HepG2 (cell line): Measurements from ENCODE around the gene IL1A. TPM values are rescaled to one million over a fixed set of nuclear protein-coding genes. Genes with fewer than 3 reads are reported as not detected.

ENCODE experiments used
- ATAC-seq: fragments of 200-7000 bp; cut with Tn5 transposase; 3 replicates; pipeline ENCODE4 v1.9.1; 2020; ENCODE audit warnings: mild to moderate bottlenecking, moderate library complexity
- BruUV-seq: library from RNA; stranded (reverse); fragments of 400-500 nt; replicated peaks from 2 replicates; lab custom pipeline; 2021; lab: Mats Ljungman, UMichigan
- CTCF ChIA-PET: fragments of 300-600 bp; formaldehyde crosslinking; extraction: SDS; loops from one replicate; lab custom pipeline; 2021; ENCODE audit warnings: low total read pairs, inconsistent platforms, low intra/inter-chr PET ratio; lab: Yijun Ruan, JAX
- POLR2A ChIA-PET: fragments of 350-600 bp; sonication (Branson Sonifier 250); formaldehyde crosslinking; loops from one replicate; lab custom pipeline; 2020; ENCODE audit warnings: antibody characterized with exemption, inconsistent platforms; lab: Yijun Ruan, JAX
- DNase-seq: peaks from one replicate; pipeline ENCODE4 v3.0.0-alpha.2; 2015; ENCODE audit warnings: low spot score
- FAIRE-seq: peaks from 3 replicates; lab custom pipeline; 2011; peaks lifted over from hg19 to GRCh38; lab: Jason Lieb, UNC
- H2AFZ ChIP-seq: one replicate; pipeline ENCODE4 v1.6.1; 2011; ENCODE audit warnings: low read length, inconsistent platforms
- H3K27ac ChIP-seq: fragments of 300-600 bp; 3 replicates; pipeline ENCODE4 v1.8.0; 2011; ENCODE audit warnings: mixed run types, mild to moderate bottlenecking, mixed read lengths, low read length, inconsistent platforms; ENCODE audit not compliant: insufficient read depth; ENCODE audit errors: extremely low read length
- H3K27me3 ChIP-seq, 2 experiments: fragments of 200-600 bp in 1 of 2; 2 replicates in 1 of 2; 3 replicates in 1 of 2; pipeline versions ENCODE4 v1.6.0 to v1.8.0; 2011; ENCODE audit warnings: low read length in 2 of 2, mild to moderate bottlenecking in 2 of 2, moderate library complexity in 2 of 2, inconsistent platforms in 1 of 2; ENCODE audit not compliant: insufficient read depth in 2 of 2, control insufficient read depth in 1 of 2
- H3K36me3 ChIP-seq, 2 experiments: fragments of 200-600 bp in 1 of 2; replicated peaks in 1 of 2; 2 replicates in 1 of 2; 3 replicates in 1 of 2; pipeline versions ENCODE4 v1.5.1 to v1.8.0; 2011; ENCODE audit warnings: low read length in 2 of 2, inconsistent platforms in 1 of 2; ENCODE audit not compliant: insufficient read depth in 2 of 2, control insufficient read depth in 1 of 2
- H3K4me1 ChIP-seq: 2 replicates; pipeline ENCODE4 v1.5.1; 2012; ENCODE audit warnings: low read length, inconsistent platforms; ENCODE audit not compliant: insufficient read depth
- H3K4me2 ChIP-seq: 2 replicates; pipeline ENCODE4 v1.6.0; 2011; ENCODE audit warnings: low read depth, low read length, inconsistent platforms
- H3K4me3 ChIP-seq, 3 experiments: fragments of 200-600 bp in 1 of 3; sonication (generic), shearing (Covaris generic) in 1 of 3; replicated peaks in 1 of 3; 2 replicates each; pipeline ENCODE4 v1.5.1; 2011 to 2016; ENCODE audit warnings: low read length in 3 of 3, inconsistent platforms in 2 of 3, low read depth in 2 of 3, mild to moderate bottlenecking in 2 of 3, control low read depth in 1 of 3, mixed read lengths in 1 of 3; ENCODE audit not compliant: insufficient read depth in 1 of 3
- H3K79me2 ChIP-seq: one replicate; pipeline ENCODE4 v1.6.1; 2011; ENCODE audit warnings: low read length, inconsistent platforms; ENCODE audit not compliant: insufficient read depth
- H3K9ac ChIP-seq: 2 replicates; pipeline ENCODE4 v1.6.0; 2011; ENCODE audit warnings: mild to moderate bottlenecking, low read depth, low read length, inconsistent platforms; ENCODE audit not compliant: insufficient read depth
- H3K9me3 ChIP-seq: 2 replicates; pipeline ENCODE4 v1.5.1; 2012; ENCODE audit warnings: mild to moderate bottlenecking, low read length
- H4K20me1 ChIP-seq: 2 replicates; pipeline ENCODE4 v1.6.0; 2011; ENCODE audit warnings: inconsistent platforms, mild to moderate bottlenecking, low read length, moderate library complexity; ENCODE audit not compliant: insufficient read depth
- BCL6 ChIP-seq: IDR thresholded peaks from 2 replicates; pipeline ENCODE4 v1.6.1; 2016; ENCODE audit warnings: missing genetic modification reagents, missing compliant biosample characterization
- MBD4 ChIP-seq: IDR thresholded peaks from 2 replicates; pipeline ENCODE4 v1.6.1; 2012; ENCODE audit warnings: low read length, inconsistent platforms, borderline replicate concordance
- RBM22 ChIP-seq: fragments of 200-400 bp; formaldehyde crosslinking; optimal IDR thresholded peaks from 2 replicates; pipeline ENCODE3; 2017; ENCODE audit warnings: mild to moderate bottlenecking, low read length, moderate library complexity
- RFXANK ChIP-seq: IDR thresholded peaks from 2 replicates; pipeline ENCODE4 v1.6.1; 2016
- SMC3 ChIP-seq: IDR thresholded peaks from 2 replicates; pipeline ENCODE4 v1.6.1; 2011; ENCODE audit warnings: low read length, improper control_type of control experiment
- ZBTB42 ChIP-seq: sonication (generic); formaldehyde crosslinking; IDR thresholded peaks from 2 replicates; pipeline ENCODE4 v1.5.0; 2020; ENCODE audit warnings: mild to moderate bottlenecking, missing genetic modification reagents
- ZNF468 ChIP-seq: sonication (generic); formaldehyde crosslinking; IDR thresholded peaks from 2 replicates; pipeline ENCODE4 v1.8.0; 2022; ENCODE audit warnings: mild to moderate bottlenecking, moderate library complexity, missing genetic modification reagents
- ZNF629 ChIP-seq: sonication (generic); formaldehyde crosslinking; conservative IDR thresholded peaks from 2 replicates; pipeline ENCODE4 v1.5.0; 2020; ENCODE audit warnings: missing genetic modification reagents
- ZNF850 ChIP-seq: sonication (generic); formaldehyde crosslinking; conservative IDR thresholded peaks from 2 replicates; pipeline ENCODE4 v1.9.0; 2021; ENCODE audit warnings: mild to moderate bottlenecking, missing genetic modification reagents
- WGBS: methylation state at CpG from one replicate; pipeline ENCODE4 v1.1.6; 2017; ENCODE audit warnings: low lambda C conversion rate; 5-methylcytosine and 5-hydroxymethylcytosine counted together
- in situ Hi-C: cut with HindIII; loops from 2 replicates; pipeline ENCODE4 v1.10.0; 2017; ENCODE audit warnings: low pct_unique_long_range_greater_than_20kb; ENCODE audit not compliant: extremely low pct_ligation_motif_present
- intact Hi-C: fragments of 100-400 bp; cut with micrococcal nuclease; formaldehyde crosslinking; loops from one replicate; pipeline ENCODE4 v1.10.0; 2022; ENCODE audit not compliant: unreplicated experiment
- polyA plus RNA-seq, 8 experiments: library from polyadenylated mRNA; depleted of rRNA in 3 of 8; stranded (reverse) in 7 of 8; unstranded in 1 of 8; fragments of >200 nt; fragmentation: Illumina TruSeq in 4 of 8; extraction: Trizol in 4 of 8; gene quantifications; 2 replicates each; pipeline versions ENCODE4 v1.2.1 to v1.2.3, GENCODE V29; 2011 to 2016; ENCODE audit warnings: low read depth in 4 of 8, missing spikeins in 1 of 8, mixed read lengths in 1 of 8; ENCODE audit not compliant: insufficient read depth in 1 of 8
- total RNA-seq, 5 experiments: library from RNA; depleted of rRNA; stranded (reverse); fragments of >200 nt; fragmentation: Illumina TruSeq; extraction: Trizol; gene quantifications; 2 replicates each; pipeline ENCODE4 v1.2.3, GENCODE V29; 2016; ENCODE audit warnings: low read depth in 1 of 5
- TF ChIP-seq, protein P1 (sequence below): sonication (generic); formaldehyde crosslinking; IDR thresholded peaks from 2 replicates; pipeline ENCODE4 v1.4.0; 2020; ENCODE audit warnings: mild to moderate bottlenecking, missing genetic modification reagents, borderline replicate concordance

IL1A gene
- total and polyA plus RNA-seq, 2 of the 13 experiments (the other 11 are each of a cell fraction or from before 2014, with no cell fraction given): not detected

DNA sequence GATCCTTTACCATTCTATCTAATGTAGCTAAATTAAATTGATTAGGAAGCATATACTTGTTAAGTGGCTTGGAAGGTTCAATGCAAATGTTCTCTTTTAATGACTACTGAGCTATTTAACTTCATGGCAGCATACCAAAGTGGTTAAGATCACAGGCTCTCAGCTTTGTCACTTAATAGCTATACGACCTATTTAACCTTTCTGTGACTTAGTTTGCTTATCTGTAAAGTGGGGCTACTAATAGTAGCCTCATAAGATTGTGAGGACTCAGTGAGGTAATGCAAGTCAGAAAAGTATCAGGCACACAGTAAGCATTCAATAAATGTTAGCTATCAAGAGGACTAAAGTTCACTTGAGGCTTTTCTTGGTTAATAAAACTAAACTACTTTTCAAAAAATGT, 24.1 kb downstream of the IL1A start:
- Histone ChIP-seq H3K9me3 (no peaks in the 10 kb centered on the region), H3K9ac (no peak overlapping the region), H3K4me1 (peaks cover 34% of the 10 kb centered on the region), H3K27me3 (no peaks in the 10 kb centered on the region; a peak in 1 of 5 replicates), H3K36me3 (peaks cover 6 to 40% of the 10 kb centered on the region in 2 experiments), H3K4me3 (no peak overlapping the region), H3K4me2 (no peak overlapping the region), H4K20me1 (no peaks in the 10 kb centered on the region), H3K27ac (no peak overlapping the region), H3K79me2 (peaks cover 25% of the 10 kb centered on the region), H2AFZ (no peak overlapping the region)
- no peak for DNase-seq
- ChIA-PET CTCF (no interaction called here), POLR2A (no interaction called here)
- TF ChIP-seq ZNF850 (CRISPR knock-in tag): no peak
- peak; percentile 86 for TF ChIP-seq ZNF629 (CRISPR knock-in tag)
- FAIRE-seq: no peak
- no peak for ATAC-seq
- BruUV-seq: no TSS peak
- intact Hi-C loops (loop anchor here (5.0 kb wide), 2 partner anchors 42 to 182 kb away; no protein-coding TSS in a partner anchor), in situ Hi-C loops (loop anchor here (5.0 kb wide), 1 partner anchor 42 kb away; no protein-coding TSS in a partner anchor)
- 94% methylated on average over 1 of the region's 1 CpG for WGBS

DNA sequence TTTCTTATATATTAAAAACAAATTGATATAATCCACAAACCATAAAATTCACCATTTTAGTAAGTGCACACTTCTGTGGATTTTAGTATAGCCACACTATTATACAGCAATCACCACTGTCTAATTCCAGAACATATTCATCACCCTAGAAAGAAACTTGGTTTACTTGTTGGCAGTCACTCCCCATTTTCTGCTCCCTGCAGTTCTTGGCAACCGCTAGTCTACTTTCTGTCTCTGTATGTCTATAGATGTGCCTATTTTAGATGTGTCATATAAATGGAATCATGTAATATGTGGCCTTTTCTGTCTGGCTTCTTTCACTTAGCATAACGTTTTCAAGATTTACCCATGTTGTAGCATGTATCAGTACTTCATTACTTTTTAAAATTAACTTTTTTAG, 25.6 kb downstream of the IL1A start:
- Histone ChIP-seq H3K4me3 (no peak overlapping the region), H3K27ac (no peak overlapping the region), H3K4me1 (peaks cover 32% of the 10 kb centered on the region), H4K20me1 (no peaks in the 10 kb centered on the region), H3K36me3 (peaks cover 10 to 54% of the 10 kb centered on the region in 2 experiments), H2AFZ (no peak overlapping the region), H3K9ac (no peak overlapping the region), H3K4me2 (no peak overlapping the region), H3K9me3 (no peaks in the 10 kb centered on the region), H3K79me2 (peaks cover 21% of the 10 kb centered on the region), H3K27me3 (no peaks in the 10 kb centered on the region; a peak in 1 of 5 replicates)
- in situ Hi-C loops: no loop called here
- no TSS peak for BruUV-seq
- intact Hi-C loops: no loop called here
- ATAC-seq (no peak), DNase-seq (no peak), FAIRE-seq (no peak)
- WGBS: 95% methylated on average over 2 of the region's 2 CpGs
- POLR2A ChIA-PET: no interaction called here
- CTCF ChIA-PET: no interaction called here
- TF ChIP-seq, protein P1, sequence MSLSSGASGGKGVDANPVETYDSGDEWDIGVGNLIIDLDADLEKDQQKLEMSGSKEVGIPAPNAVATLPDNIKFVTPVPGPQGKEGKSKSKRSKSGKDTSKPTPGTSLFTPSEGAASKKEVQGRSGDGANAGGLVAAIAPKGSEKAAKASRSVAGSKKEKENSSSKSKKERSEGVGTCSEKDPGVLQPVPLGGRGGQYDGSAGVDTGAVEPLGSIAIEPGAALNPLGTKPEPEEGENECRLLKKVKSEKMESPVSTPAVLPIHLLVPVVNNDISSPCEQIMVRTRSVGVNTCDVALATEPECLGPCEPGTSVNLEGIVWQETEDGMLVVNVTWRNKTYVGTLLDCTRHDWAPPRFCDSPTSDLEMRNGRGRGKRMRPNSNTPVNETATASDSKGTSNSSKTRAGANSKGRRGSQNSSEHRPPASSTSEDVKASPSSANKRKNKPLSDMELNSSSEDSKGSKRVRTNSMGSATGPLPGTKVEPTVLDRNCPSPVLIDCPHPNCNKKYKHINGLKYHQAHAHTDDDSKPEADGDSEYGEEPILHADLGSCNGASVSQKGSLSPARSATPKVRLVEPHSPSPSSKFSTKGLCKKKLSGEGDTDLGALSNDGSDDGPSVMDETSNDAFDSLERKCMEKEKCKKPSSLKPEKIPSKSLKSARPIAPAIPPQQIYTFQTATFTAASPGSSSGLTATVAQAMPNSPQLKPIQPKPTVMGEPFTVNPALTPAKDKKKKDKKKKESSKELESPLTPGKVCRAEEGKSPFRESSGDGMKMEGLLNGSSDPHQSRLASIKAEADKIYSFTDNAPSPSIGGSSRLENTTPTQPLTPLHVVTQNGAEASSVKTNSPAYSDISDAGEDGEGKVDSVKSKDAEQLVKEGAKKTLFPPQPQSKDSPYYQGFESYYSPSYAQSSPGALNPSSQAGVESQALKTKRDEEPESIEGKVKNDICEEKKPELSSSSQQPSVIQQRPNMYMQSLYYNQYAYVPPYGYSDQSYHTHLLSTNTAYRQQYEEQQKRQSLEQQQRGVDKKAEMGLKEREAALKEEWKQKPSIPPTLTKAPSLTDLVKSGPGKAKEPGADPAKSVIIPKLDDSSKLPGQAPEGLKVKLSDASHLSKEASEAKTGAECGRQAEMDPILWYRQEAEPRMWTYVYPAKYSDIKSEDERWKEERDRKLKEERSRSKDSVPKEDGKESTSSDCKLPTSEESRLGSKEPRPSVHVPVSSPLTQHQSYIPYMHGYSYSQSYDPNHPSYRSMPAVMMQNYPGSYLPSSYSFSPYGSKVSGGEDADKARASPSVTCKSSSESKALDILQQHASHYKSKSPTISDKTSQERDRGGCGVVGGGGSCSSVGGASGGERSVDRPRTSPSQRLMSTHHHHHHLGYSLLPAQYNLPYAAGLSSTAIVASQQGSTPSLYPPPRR (CRISPR knock-in tag): no peak
- TF ChIP-seq ZNF468 (CRISPR knock-in tag) (no peak), BCL6 (CRISPR knock-in tag) (no peak), MBD4 (no peak), RFXANK (CRISPR knock-in tag) (no peak), ZBTB42 (no peak), RBM22 (no peak), SMC3 (no peak)
